NCI-H2196 (cell line): Measurements from ENCODE around the gene KTN1.
A peak's percentile ranks its signal among the peaks of the same experiment; 100 is the strongest.

ENCODE experiments used
- DNase-seq: peaks from one replicate; lab custom pipeline; 2025; ENCODE audit not compliant: unreplicated experiment; lab: John Stamatoyannopoulos, UW

Gene KTN1

GRCh38 chr14:55711175-55711811 lies 131.3 kb downstream of the KTN1 start:
- no peak for DNase-seq

GRCh38 chr14:55712491-55712890 lies 132.5 kb downstream of the KTN1 start:
- no peak for DNase-seq

GRCh38 chr14:55713486-55713885 lies 133.5 kb downstream of the KTN1 start:
- no peak for DNase-seq

- DNase-seq: no peak
Observed at GRCh38 chr14:55715889-55716288, 135.9 kb downstream of the KTN1 start.

GRCh38 chr14:55717621-55718020 lies 137.6 kb downstream of the KTN1 start:
- no peak for DNase-seq

GRCh38 chr14:55718551-55718950 lies 138.5 kb downstream of the KTN1 start:
- DNase-seq: no peak

- DNase-seq: no peak
Observed at GRCh38 chr14:55720796-55721195, 140.8 kb downstream of the KTN1 start.

GRCh38 chr14:55721353-55721752 lies 141.3 kb downstream of the KTN1 start:
- peak; percentile 18 for DNase-seq

- DNase-seq: no peak
Observed at GRCh38 chr14:55722054-55722453, 142.0 kb downstream of the KTN1 start.

GRCh38 chr14:55724736-55725135 lies 144.7 kb downstream of the KTN1 start:
- DNase-seq: no peak

- DNase-seq: peak; percentile 27
Observed at GRCh38 chr14:55730592-55731310, 150.7 kb downstream of the KTN1 start.

GRCh38 chr14:55731311-55731872 lies 151.4 kb downstream of the KTN1 start:
- no peak for DNase-seq

GRCh38 chr14:55731881-55732498 lies 152.0 kb downstream of the KTN1 start:
- peak; percentile 22 for DNase-seq

GRCh38 chr14:55733599-55733998 lies 153.6 kb downstream of the KTN1 start:
- DNase-seq: no peak
